Measurements from ENCODE around the gene RNF227. TPM values are rescaled to one million over a fixed set of nuclear protein-coding genes. Genes with fewer than 3 reads are reported as not detected.

Gene RNF227
- total and polyA plus RNA-seq, 7 donors: 0.62 to 2.6 (median 1.5) TPM

DNA sequence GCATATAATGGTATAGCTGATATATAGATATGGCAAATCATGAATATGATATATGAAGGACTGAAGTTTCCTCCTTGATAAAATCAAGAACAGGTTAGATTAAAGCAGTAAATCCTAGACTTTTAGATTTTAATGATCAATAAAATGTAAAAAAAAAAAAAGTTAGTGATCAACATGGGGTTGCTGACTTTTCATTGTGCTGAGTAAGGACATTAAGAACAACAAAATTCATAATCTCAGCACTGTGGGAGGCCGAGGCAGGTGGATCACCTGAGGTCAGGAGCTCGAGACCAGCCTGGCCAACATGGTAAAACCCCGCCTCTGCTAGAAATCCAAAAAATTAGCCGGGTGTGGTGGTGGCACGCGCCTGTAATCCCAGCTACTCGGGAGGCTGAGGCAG is 37.9 kb downstream of the RNF227 start:
- WGBS, 3 donors: 87 to 97% (median 93%) methylated on average over 7 of the region's 7 CpGs
- DNase-seq: no peak
- no peak overlapping the region for H3K4me3 ChIP-seq
- H3K27me3 ChIP-seq (ENCODE audit: insufficient read depth in 3 of 3, low read length in 2 of 3): peaks cover 0 to 34% (median 4%) of the 10 kb centered on the region in 3 donors
- TF ChIP-seq, protein P1, sequence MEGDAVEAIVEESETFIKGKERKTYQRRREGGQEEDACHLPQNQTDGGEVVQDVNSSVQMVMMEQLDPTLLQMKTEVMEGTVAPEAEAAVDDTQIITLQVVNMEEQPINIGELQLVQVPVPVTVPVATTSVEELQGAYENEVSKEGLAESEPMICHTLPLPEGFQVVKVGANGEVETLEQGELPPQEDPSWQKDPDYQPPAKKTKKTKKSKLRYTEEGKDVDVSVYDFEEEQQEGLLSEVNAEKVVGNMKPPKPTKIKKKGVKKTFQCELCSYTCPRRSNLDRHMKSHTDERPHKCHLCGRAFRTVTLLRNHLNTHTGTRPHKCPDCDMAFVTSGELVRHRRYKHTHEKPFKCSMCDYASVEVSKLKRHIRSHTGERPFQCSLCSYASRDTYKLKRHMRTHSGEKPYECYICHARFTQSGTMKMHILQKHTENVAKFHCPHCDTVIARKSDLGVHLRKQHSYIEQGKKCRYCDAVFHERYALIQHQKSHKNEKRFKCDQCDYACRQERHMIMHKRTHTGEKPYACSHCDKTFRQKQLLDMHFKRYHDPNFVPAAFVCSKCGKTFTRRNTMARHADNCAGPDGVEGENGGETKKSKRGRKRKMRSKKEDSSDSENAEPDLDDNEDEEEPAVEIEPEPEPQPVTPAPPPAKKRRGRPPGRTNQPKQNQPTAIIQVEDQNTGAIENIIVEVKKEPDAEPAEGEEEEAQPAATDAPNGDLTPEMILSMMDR (IDR thresholded peaks at IDR 0.05): no peak
- no peaks in the 10 kb centered on the region for H3K4me1 ChIP-seq
- no peaks in the 10 kb centered on the region for H3K36me3 ChIP-seq (ENCODE audit: insufficient read depth in 1 of 2, low read depth in 1 of 2)
- intact Hi-C loops (cut with DNase I): no loop called here
- ATAC-seq: no peak
- no peak overlapping the region for H3K27ac ChIP-seq
- no peaks in the 10 kb centered on the region for H3K9me3 ChIP-seq

DNA sequence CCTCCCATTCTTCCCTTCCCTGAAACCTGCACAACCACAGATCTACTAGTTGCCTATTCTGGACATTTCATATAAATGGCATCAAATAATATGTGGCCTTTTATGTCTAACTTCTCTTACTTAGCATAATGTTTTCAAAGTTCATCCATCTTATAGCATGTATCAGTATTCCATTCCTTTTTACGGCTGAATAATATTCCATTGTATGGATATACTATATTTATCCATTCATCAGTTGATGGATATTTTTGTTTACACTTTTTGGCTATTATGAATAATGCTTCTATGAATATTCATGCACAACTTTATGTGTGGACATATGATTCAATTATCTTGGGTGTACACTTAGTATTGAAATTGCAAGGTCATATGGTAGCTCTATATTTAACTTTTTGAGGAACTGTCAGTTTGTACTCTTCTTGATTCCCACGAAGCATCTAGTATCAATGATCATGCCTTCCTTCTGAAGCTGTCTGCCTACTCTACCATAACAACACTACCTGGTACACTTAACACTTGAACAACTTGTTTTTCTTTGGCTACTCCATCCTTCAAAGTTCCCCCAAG is 40.2 kb downstream of the RNF227 start:
- intact Hi-C loops (cut with DNase I): no loop called here
- Histone ChIP-seq H3K4me1 (no peaks in the 10 kb centered on the region), H3K27me3 (ENCODE audit: insufficient read depth in 3 of 3, low read length in 2 of 3) (peaks cover 0 to 19% (median 4%) of the 10 kb centered on the region in 3 donors), H3K36me3 (ENCODE audit: insufficient read depth in 1 of 2, low read depth in 1 of 2) (no peaks in the 10 kb centered on the region), H3K27ac (no peak overlapping the region), H3K4me3 (no peak overlapping the region), H3K9me3 (no peaks in the 10 kb centered on the region)
- DNase-seq: no peak
- ATAC-seq: no peak
- WGBS, 3 donors: 82 to 92% (median 91%) methylated on average over 2 of the region's 2 CpGs
- TF ChIP-seq, protein P1 (IDR thresholded peaks at IDR 0.05): no peak

DNA sequence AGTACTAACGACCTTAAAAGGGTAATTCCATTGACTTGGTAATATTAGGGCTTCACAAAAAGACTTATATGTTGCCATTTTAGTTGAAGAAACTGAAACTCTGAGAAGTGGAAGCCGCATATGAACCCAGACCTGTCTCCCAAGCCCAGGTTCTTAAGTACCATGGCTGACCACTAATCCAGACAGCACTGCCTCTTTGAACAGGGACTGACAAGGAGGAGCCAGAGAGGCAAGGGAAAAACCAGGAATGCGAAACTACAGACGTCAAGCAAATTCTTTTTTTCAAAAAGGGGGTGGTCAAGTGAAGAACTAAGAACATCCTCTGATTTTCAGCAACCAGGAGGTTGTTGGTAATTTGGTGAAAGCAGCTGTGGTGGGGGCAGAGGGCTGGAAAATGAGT is 43.0 kb downstream of the RNF227 start:
- 60 to 70% (median 67%) methylated on average over 4 of the region's 4 CpGs for WGBS, 3 donors
- intact Hi-C loops (cut with DNase I): no loop called here
- ATAC-seq (no peak), DNase-seq (no peak)
- H3K4me1 ChIP-seq: no peaks in the 10 kb centered on the region
- H3K36me3 ChIP-seq (ENCODE audit: insufficient read depth in 1 of 2, low read depth in 1 of 2): no peaks in the 10 kb centered on the region
- no peaks in the 10 kb centered on the region for H3K9me3 ChIP-seq
- H3K4me3 ChIP-seq: no peak overlapping the region
- no peak overlapping the region for H3K27ac ChIP-seq
- TF ChIP-seq, protein P1 (IDR thresholded peaks at IDR 0.05): no peak
- H3K27me3 ChIP-seq (ENCODE audit: insufficient read depth in 3 of 3, low read length in 2 of 3): peaks cover 0 to 7% (median 0%) of the 10 kb centered on the region in 3 donors

DNA sequence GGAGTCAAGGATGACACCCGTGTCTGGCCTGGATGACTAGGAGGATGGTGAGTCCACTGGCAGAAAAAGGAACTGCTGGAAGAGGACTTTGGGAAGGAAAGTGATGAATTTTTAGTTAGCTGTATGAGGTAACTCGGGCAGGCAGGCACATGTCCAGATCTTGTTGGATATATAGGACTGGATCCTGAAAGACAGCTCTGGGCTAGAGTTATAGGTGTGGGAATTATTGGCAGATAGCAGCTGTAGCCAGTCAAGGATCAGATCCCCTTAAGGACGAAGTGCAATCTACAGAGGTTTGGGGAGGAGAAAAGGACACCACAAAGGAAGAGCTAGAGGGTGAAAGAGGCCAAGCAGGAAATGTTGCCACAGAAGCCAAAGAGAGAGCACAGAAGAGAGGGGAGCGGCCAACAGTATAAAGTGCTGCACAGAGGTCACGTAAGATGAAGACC is 48.2 kb downstream of the RNF227 start:
- whole genome bisulfite sequencing, 3 donors: 71 to 86% (median 85%) methylated on average over 5 of the region's 5 CpGs
- no peak overlapping the region for H3K4me3 ChIP-seq
- intact Hi-C loops (cut with DNase I): no loop called here
- H3K27me3 ChIP-seq (ENCODE audit: insufficient read depth in 3 of 3, low read length in 2 of 3): no peaks in the 10 kb centered on the region
- no peak overlapping the region for H3K27ac ChIP-seq
- ATAC-seq (no peak), DNase-seq (no peak)
- peaks cover 0 to 6% of the 10 kb centered on the region in 2 donors for H3K36me3 ChIP-seq (ENCODE audit: insufficient read depth in 1 of 2, low read depth in 1 of 2)
- H3K9me3 ChIP-seq: no peaks in the 10 kb centered on the region
- H3K4me1 ChIP-seq: no peaks in the 10 kb centered on the region
- TF ChIP-seq, protein P1 (IDR thresholded peaks at IDR 0.05): no peak

Measured in psoas muscle (tissue), 8 donors.